HepG2 (cell line): Measurements from ENCODE around the gene ETHE1.

Experiments
- CREB1 ChIP-seq, 2 experiments: fragments of 450-650 bp in 1 of 2; IDR thresholded peaks; 2 replicates each; pipeline ENCODE4 v1.6.1; 2016 to 2017; ENCODE audit warnings: control low read depth in 1 of 2, mild to moderate bottlenecking in 1 of 2, missing compliant biosample characterization in 1 of 2, missing genetic modification characterization in 1 of 2
- TOE1 ChIP-seq: sonication (generic); formaldehyde crosslinking; IDR thresholded peaks from 2 replicates; pipeline ENCODE4 v1.4.0; 2020; ENCODE audit warnings: mild to moderate bottlenecking, missing genetic modification reagents

DNA sequence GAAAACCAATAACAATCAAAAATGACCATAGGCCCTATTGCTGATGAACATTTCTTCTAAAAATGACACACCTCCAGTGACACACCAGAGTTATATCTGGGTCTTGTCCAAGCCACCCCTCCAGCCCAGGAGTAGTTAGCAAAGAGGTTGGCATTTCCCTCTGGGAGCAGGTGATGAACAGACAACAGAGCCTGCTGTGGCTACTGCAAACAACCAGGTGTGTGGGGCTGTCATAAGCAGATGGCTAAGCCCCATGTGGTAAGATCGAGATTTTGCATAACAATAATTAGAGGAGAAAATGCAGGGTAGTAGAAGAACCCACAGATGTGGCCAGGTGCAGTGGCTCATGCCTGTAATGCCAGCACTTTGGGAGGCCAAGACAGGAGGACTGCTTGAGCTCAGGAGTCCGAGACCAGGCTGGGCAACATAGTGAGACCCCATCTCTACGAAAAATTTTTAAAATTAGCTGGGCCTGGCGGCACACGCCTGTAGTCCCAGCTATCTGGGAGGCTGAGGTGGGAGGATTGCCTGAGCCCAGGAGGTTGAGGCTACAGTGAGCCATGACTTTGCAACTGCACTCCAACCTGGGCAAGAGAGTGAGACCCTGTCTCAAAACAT, 43.3 kb upstream of the ETHE1 start:
- TF ChIP-seq CREB1 (IDR thresholded peaks at IDR 0.05) = no peak
- TF ChIP-seq CREB1 (CRISPR knock-in tag; IDR thresholded peaks at IDR 0.05) = no peak
- no peak for TF ChIP-seq TOE1 (CRISPR knock-in tag)
